ENCODE measurements around the gene TTC17.
"Not testable (repeated sequence)": the region's sequence is repeated elsewhere in the genome, so short reads cannot be mapped to it uniquely, and the experiment has no call there.

The TTC17 gene

GRCh38 chr11:43358801-43359421 lies at the start of gene TTC17:
TTC17 (plus strand) TSS chr11:43358920; CDS start chr11:43358955, 35 bp downstream.
- peak; percentile 86 to 88 for DNase-seq (ENCODE audit: low read depth in 2 of 2)

- peak; percentile 85 to 88 for DNase-seq (ENCODE audit: low read depth in 2 of 2)
Observed at GRCh38 chr11:43311791-43312607, 46.7 kb upstream of the TTC17 start, which contains the start of gene API5. API5 (plus strand) TSS chr11:43311996; CDS start chr11:43312128, 132 bp downstream.

GRCh38 chr11:43315966-43316365 lies 42.8 kb upstream of the TTC17 start:
- DNase-seq (ENCODE audit: low read depth in 2 of 2) = no peak

GRCh38 chr11:43316451-43316850 lies 42.3 kb upstream of the TTC17 start:
- DNase-seq (ENCODE audit: low read depth in 2 of 2) = no peak

- no peak for DNase-seq (ENCODE audit: low read depth in 2 of 2)
Observed at GRCh38 chr11:43327987-43328386, 30.7 kb upstream of the TTC17 start.

- no peak for DNase-seq (ENCODE audit: low read depth in 2 of 2)
Observed at GRCh38 chr11:43328482-43328881, 30.2 kb upstream of the TTC17 start.

GRCh38 chr11:43341159-43341558 lies 17.6 kb upstream of the TTC17 start:
- no peak for DNase-seq (ENCODE audit: low read depth in 2 of 2)

- not testable (repeated sequence) for DNase-seq (ENCODE audit: low read depth in 2 of 2)
Observed at GRCh38 chr11:43351426-43351825, 7.3 kb upstream of the TTC17 start.

- no peak for DNase-seq (ENCODE audit: low read depth in 2 of 2)
Observed at GRCh38 chr11:43354311-43354710, 4.4 kb upstream of the TTC17 start.

- no peak for DNase-seq (ENCODE audit: low read depth in 2 of 2)
Observed at GRCh38 chr11:43356336-43356735, 2.4 kb upstream of the TTC17 start.

GRCh38 chr11:43358279-43358800 lies 380 bp upstream of the TTC17 start:
- no peak for DNase-seq (ENCODE audit: low read depth in 2 of 2)

- DNase-seq (ENCODE audit: low read depth in 2 of 2) = peak in 1 of 2 donors; percentile 1
Observed at GRCh38 chr11:43359422-43359818, 700 bp downstream of the TTC17 start.

- no peak for DNase-seq (ENCODE audit: low read depth in 2 of 2)
Observed at GRCh38 chr11:43360361-43361032, 1.8 kb downstream of the TTC17 start.

- no peak for DNase-seq (ENCODE audit: low read depth in 2 of 2)
Observed at GRCh38 chr11:43366677-43367076, 8.0 kb downstream of the TTC17 start.

- no peak for DNase-seq (ENCODE audit: low read depth in 2 of 2)
Observed at GRCh38 chr11:43367382-43368178, 8.9 kb downstream of the TTC17 start.

GRCh38 chr11:43376065-43376464 lies 17.3 kb downstream of the TTC17 start:
- DNase-seq (ENCODE audit: low read depth in 2 of 2) = no peak

GRCh38 chr11:43376594-43376993 lies 17.9 kb downstream of the TTC17 start:
- DNase-seq (ENCODE audit: low read depth in 2 of 2) = no peak

- no peak for DNase-seq (ENCODE audit: low read depth in 2 of 2)
Observed at GRCh38 chr11:43377389-43377788, 18.7 kb downstream of the TTC17 start.

GRCh38 chr11:43378897-43379296 lies 20.2 kb downstream of the TTC17 start:
- DNase-seq (ENCODE audit: low read depth in 2 of 2) = no peak

- no peak for DNase-seq (ENCODE audit: low read depth in 2 of 2)
Observed at GRCh38 chr11:43381802-43382201, 23.1 kb downstream of the TTC17 start.

- no peak for DNase-seq (ENCODE audit: low read depth in 2 of 2)
Observed at GRCh38 chr11:43382614-43383013, 23.9 kb downstream of the TTC17 start.

All from activated CD4-positive, alpha-beta T cell treated with anti-CD3 and anti-CD28 coated beads for 24 hours (primary cell).